ENCODE results near the gene PTPN22. TPM values are rescaled to one million over a fixed set of nuclear protein-coding genes. Genes with fewer than 3 reads are reported as not detected.

The PTPN22 gene
- total RNA-seq, 2 donors from 2014 or later, result 2.9 to 4.6 TPM

- Histone ChIP-seq H3K36me3 (replicated peaks in 1 of 2; ENCODE audit: insufficient read depth in 1 of 2, low read depth in 2 of 2) (peaks cover 0 to 5% of the 10 kb centered on the region in 2 donors), H3K9me3 (no peaks in the 10 kb centered on the region), H3K27ac (peak within 1 kb of the TSS; percentile 74 to 88 (median 82)), H3K4me1 (peaks cover 23% of the 10 kb centered on the region), H3K4me3 (peak within 1 kb of the TSS; percentile 60 to 61), H3K27me3 (no peaks in the 10 kb centered on the region)
- DNase-seq (peak; percentile 98 to 100 (median 99)), ATAC-seq (peak; percentile 97)
- intact Hi-C loops (cut with DNase I), result no loop called here
- TF ChIP-seq POLR2A (IDR thresholded peaks at IDR 0.05) (peak; percentile 52 to 90 (median 86)), CTCF (IDR thresholded peaks at IDR 0.05) (peak; percentile 53 to 98 (median 97))
- 0 to 2% methylated on average over 40 to 67 of the region's 67 CpGs for WGBS, 2 donors
These were observed 33.3 kb upstream of the PTPN22 start, which contains the start of the genes AP4B1 and DCLRE1B for GRCh38 chr1:113904674-113905434. TSS of gene AP4B1 (minus strand) at chr1:113904799. CDS start at chr1:113904717, 82 bp downstream. TSS of gene DCLRE1B (plus strand) at chr1:113905326. CDS start at chr1:113905587, 261 bp downstream.

- ATAC-seq (no peak), DNase-seq (no peak)
- intact Hi-C loops (cut with DNase I), result no loop called here
- Histone ChIP-seq H3K9me3 (no peaks in the 10 kb centered on the region), H3K4me3 (peak overlapping the region; percentile 32 to 60), H3K27ac (peak overlapping the region; percentile 74 to 88 (median 82)), H3K27me3 (no peaks in the 10 kb centered on the region), H3K4me1 (peaks cover 23% of the 10 kb centered on the region), H3K36me3 (replicated peaks in 1 of 2; ENCODE audit: insufficient read depth in 1 of 2, low read depth in 2 of 2) (peaks cover 0 to 5% of the 10 kb centered on the region in 2 donors)
- TF ChIP-seq CTCF (IDR thresholded peaks at IDR 0.05) (no peak), POLR2A (IDR thresholded peaks at IDR 0.05) (no peak)
- WGBS, 2 donors, result 0 to 1% methylated on average over 5 to 11 of the region's 11 CpGs
These were observed 32.8 kb upstream of the PTPN22 start for GRCh38 chr1:113904293-113904673.

GRCh38 chr1:113903501-113904292, 32.2 kb upstream of the PTPN22 start:
- DNase-seq (peak in 1 of 4 donors; percentile 23), ATAC-seq (no peak)
- no peaks in the 10 kb centered on the region for H3K27me3 ChIP-seq
- peak overlapping the region; percentile 32 to 60 for H3K4me3 ChIP-seq
- intact Hi-C loops (cut with DNase I), result no loop called here
- TF ChIP-seq POLR2A (IDR thresholded peaks at IDR 0.05) (no peak), CTCF (IDR thresholded peaks at IDR 0.05) (no peak)
- H3K9me3 ChIP-seq, result no peaks in the 10 kb centered on the region
- H3K27ac ChIP-seq, result peak overlapping the region in 3 of 4 donors; percentile 74 to 88 (median 88)
- peaks cover 23% of the 10 kb centered on the region for H3K4me1 ChIP-seq
- 12 to 20% methylated on average over 7 of the region's 7 CpGs for WGBS, 2 donors
- peaks cover 0 to 5% of the 10 kb centered on the region in 2 donors for H3K36me3 ChIP-seq (replicated peaks in 1 of 2; ENCODE audit: insufficient read depth in 1 of 2, low read depth in 2 of 2)

GRCh38 chr1:113901191-113901590, 29.7 kb upstream of the PTPN22 start:
- Histone ChIP-seq H3K9me3 (no peaks in the 10 kb centered on the region), H3K27ac (no peak overlapping the region), H3K4me3 (no peak overlapping the region), H3K4me1 (peaks cover 21% of the 10 kb centered on the region), H3K27me3 (no peaks in the 10 kb centered on the region), H3K36me3 (replicated peaks in 1 of 2; ENCODE audit: insufficient read depth in 1 of 2, low read depth in 2 of 2) (peaks cover 0 to 5% of the 10 kb centered on the region in 2 donors)
- WGBS, 2 donors, result 45 to 73% methylated on average over 3 of the region's 3 CpGs
- no peak for DNase-seq
- ATAC-seq, result no peak
- TF ChIP-seq POLR2A (IDR thresholded peaks at IDR 0.05) (no peak), CTCF (IDR thresholded peaks at IDR 0.05) (no peak)
- intact Hi-C loops (cut with DNase I), result no loop called here
